ENCODE data around the gene ARHGAP44. TPM values are rescaled to one million over a fixed set of nuclear protein-coding genes. Genes with fewer than 3 reads are reported as not detected.
A peak's percentile ranks its signal among the peaks of the same experiment; 100 is the strongest.

The ARHGAP44 gene
- total and polyA plus RNA-seq, 2 of the 13 experiments (the other 11 are each of a cell fraction or from before 2014, with no cell fraction given) = 0.79 to 3.1 TPM

DNA sequence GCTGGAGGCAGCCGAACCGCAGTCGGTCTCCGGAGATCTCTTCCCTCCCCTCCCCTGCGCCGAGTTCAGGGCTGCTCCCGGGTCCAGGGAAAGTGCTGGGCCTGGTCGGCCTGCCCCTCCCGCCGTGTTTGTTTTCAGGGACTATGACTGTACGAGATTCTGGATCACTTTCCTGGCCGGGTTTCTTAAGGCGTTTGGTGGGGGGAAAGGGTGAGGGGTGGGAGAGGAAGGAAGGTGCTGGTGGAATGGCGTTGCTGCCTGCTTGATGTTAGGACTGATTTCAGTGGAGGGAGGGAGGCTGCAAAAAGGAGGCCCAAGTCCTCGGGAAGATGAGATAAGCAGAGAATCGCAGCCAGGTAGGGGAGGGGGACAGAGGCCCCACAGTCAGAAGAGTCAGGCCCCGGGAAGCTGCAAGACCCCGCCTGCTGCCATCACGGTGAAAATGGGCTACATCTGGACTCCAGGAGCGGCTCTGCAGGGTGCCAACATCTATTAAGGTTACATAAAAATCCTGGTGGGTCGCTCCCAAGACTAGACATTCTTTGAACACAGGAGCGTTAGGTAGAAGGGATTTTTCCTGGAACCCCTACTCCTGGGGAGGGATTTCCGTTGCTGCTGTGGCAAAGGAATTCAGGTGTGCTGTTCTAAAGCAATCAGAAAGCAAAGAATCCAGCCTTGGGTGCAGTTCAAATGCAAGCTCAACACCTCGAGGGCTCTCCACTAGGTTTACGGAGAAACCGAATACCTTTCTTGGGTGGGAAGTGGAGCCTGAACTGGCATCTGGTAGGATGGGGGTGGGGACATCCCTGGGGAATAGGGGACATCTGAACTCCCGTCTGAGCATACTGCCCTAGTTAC, 1.2 kb downstream of the ARHGAP44 start (continued):
- TF ChIP-seq, protein P1, sequence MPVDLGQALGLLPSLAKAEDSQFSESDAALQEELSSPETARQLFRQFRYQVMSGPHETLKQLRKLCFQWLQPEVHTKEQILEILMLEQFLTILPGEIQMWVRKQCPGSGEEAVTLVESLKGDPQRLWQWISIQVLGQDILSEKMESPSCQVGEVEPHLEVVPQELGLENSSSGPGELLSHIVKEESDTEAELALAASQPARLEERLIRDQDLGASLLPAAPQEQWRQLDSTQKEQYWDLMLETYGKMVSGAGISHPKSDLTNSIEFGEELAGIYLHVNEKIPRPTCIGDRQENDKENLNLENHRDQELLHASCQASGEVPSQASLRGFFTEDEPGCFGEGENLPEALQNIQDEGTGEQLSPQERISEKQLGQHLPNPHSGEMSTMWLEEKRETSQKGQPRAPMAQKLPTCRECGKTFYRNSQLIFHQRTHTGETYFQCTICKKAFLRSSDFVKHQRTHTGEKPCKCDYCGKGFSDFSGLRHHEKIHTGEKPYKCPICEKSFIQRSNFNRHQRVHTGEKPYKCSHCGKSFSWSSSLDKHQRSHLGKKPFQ (CRISPR knock-in tag; IDR thresholded peaks at IDR 0.05; ENCODE audit: insufficient replicate concordance) = no peak
- TF ChIP-seq, protein P2, sequence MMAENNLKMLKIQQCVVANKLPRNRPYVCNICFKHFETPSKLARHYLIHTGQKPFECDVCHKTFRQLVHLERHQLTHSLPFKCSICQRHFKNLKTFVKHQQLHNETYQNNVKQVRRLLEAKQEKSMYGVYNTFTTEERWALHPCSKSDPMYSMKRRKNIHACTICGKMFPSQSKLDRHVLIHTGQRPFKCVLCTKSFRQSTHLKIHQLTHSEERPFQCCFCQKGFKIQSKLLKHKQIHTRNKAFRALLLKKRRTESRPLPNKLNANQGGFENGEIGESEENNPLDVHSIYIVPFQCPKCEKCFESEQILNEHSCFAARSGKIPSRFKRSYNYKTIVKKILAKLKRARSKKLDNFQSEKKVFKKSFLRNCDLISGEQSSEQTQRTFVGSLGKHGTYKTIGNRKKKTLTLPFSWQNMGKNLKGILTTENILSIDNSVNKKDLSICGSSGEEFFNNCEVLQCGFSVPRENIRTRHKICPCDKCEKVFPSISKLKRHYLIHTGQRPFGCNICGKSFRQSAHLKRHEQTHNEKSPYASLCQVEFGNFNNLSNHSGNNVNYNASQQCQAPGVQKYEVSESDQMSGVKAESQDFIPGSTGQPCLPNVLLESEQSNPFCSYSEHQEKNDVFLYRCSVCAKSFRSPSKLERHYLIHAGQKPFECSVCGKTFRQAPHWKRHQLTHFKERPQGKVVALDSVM (CRISPR knock-in tag; IDR thresholded peaks at IDR 0.05) = peak; percentile 77
- TF ChIP-seq ZNF431 (CRISPR knock-in tag; IDR thresholded peaks at IDR 0.05; ENCODE audit: borderline replicate concordance, low read depth) (0 out of 2 replicates have a peak, but pooled peaks have one; percentile 0), SAP130 (CRISPR knock-in tag; IDR thresholded peaks at IDR 0.05; ENCODE audit: low read depth) (0 out of 2 replicates have a peak, but pooled peaks have one; percentile 7), ZNF260 (CRISPR knock-in tag; IDR thresholded peaks at IDR 0.05; ENCODE audit: borderline replicate concordance, low read depth) (no peak), CENPT (CRISPR knock-in tag; IDR thresholded peaks at IDR 0.05; ENCODE audit: low read depth) (no peak), ISL2 (CRISPR knock-in tag; IDR thresholded peaks at IDR 0.05) (no peak), ZNF530 (CRISPR knock-in tag; IDR thresholded peaks at IDR 0.05; ENCODE audit: low read depth) (no peak)
- TF ChIP-seq, protein P3, sequence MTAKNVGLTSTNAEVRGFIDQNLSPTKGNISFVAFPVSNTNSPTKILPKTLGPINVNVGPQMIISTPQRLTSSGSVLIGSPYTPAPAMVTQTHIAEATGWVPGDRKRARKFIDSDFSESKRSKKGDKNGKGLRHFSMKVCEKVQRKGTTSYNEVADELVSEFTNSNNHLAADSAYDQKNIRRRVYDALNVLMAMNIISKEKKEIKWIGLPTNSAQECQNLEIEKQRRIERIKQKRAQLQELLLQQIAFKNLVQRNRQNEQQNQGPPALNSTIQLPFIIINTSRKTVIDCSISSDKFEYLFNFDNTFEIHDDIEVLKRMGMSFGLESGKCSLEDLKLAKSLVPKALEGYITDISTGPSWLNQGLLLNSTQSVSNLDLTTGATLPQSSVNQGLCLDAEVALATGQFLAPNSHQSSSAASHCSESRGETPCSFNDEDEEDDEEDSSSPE (CRISPR knock-in tag; IDR thresholded peaks at IDR 0.05) = no peak
- TF ChIP-seq, protein P4, sequence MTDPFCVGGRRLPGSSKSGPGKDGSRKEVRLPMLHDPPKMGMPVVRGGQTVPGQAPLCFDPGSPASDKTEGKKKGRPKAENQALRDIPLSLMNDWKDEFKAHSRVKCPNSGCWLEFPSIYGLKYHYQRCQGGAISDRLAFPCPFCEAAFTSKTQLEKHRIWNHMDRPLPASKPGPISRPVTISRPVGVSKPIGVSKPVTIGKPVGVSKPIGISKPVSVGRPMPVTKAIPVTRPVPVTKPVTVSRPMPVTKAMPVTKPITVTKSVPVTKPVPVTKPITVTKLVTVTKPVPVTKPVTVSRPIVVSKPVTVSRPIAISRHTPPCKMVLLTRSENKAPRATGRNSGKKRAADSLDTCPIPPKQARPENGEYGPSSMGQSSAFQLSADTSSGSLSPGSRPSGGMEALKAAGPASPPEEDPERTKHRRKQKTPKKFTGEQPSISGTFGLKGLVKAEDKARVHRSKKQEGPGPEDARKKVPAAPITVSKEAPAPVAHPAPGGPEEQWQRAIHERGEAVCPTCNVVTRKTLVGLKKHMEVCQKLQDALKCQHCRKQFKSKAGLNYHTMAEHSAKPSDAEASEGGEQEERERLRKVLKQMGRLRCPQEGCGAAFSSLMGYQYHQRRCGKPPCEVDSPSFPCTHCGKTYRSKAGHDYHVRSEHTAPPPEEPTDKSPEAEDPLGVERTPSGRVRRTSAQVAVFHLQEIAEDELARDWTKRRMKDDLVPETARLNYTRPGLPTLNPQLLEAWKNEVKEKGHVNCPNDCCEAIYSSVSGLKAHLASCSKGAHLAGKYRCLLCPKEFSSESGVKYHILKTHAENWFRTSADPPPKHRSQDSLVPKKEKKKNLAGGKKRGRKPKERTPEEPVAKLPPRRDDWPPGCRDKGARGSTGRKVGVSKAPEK (CRISPR knock-in tag; IDR thresholded peaks at IDR 0.05; ENCODE audit: borderline replicate concordance) = no peak
- TF ChIP-seq, protein P5, sequence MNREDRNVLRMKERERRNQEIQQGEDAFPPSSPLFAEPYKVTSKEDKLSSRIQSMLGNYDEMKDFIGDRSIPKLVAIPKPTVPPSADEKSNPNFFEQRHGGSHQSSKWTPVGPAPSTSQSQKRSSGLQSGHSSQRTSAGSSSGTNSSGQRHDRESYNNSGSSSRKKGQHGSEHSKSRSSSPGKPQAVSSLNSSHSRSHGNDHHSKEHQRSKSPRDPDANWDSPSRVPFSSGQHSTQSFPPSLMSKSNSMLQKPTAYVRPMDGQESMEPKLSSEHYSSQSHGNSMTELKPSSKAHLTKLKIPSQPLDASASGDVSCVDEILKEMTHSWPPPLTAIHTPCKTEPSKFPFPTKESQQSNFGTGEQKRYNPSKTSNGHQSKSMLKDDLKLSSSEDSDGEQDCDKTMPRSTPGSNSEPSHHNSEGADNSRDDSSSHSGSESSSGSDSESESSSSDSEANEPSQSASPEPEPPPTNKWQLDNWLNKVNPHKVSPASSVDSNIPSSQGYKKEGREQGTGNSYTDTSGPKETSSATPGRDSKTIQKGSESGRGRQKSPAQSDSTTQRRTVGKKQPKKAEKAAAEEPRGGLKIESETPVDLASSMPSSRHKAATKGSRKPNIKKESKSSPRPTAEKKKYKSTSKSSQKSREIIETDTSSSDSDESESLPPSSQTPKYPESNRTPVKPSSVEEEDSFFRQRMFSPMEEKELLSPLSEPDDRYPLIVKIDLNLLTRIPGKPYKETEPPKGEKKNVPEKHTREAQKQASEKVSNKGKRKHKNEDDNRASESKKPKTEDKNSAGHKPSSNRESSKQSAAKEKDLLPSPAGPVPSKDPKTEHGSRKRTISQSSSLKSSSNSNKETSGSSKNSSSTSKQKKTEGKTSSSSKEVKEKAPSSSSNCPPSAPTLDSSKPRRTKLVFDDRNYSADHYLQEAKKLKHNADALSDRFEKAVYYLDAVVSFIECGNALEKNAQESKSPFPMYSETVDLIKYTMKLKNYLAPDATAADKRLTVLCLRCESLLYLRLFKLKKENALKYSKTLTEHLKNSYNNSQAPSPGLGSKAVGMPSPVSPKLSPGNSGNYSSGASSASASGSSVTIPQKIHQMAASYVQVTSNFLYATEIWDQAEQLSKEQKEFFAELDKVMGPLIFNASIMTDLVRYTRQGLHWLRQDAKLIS (CRISPR knock-in tag; IDR thresholded peaks at IDR 0.05) = no peak
- TF ChIP-seq, protein P6, sequence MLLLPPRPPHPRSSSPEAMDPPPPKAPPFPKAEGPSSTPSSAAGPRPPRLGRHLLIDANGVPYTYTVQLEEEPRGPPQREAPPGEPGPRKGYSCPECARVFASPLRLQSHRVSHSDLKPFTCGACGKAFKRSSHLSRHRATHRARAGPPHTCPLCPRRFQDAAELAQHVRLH (CRISPR knock-in tag; IDR thresholded peaks at IDR 0.05; ENCODE audit: borderline replicate concordance, low read depth) = no peak
- TF ChIP-seq, protein P7, sequence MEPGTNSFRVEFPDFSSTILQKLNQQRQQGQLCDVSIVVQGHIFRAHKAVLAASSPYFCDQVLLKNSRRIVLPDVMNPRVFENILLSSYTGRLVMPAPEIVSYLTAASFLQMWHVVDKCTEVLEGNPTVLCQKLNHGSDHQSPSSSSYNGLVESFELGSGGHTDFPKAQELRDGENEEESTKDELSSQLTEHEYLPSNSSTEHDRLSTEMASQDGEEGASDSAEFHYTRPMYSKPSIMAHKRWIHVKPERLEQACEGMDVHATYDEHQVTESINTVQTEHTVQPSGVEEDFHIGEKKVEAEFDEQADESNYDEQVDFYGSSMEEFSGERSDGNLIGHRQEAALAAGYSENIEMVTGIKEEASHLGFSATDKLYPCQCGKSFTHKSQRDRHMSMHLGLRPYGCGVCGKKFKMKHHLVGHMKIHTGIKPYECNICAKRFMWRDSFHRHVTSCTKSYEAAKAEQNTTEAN (CRISPR knock-in tag; conservative IDR thresholded peaks at IDR 0.05) = no peak

Measured in HepG2 (cell line).